ENCODE results near the gene SOX10. TPM values are rescaled to one million over a fixed set of nuclear protein-coding genes. Genes with fewer than 3 reads are reported as not detected.

SOX10 gene
- total and polyA plus RNA-seq, 2 of the 13 experiments (the other 11 are each of a cell fraction or from before 2014, with no cell fraction given): not detected

DNA sequence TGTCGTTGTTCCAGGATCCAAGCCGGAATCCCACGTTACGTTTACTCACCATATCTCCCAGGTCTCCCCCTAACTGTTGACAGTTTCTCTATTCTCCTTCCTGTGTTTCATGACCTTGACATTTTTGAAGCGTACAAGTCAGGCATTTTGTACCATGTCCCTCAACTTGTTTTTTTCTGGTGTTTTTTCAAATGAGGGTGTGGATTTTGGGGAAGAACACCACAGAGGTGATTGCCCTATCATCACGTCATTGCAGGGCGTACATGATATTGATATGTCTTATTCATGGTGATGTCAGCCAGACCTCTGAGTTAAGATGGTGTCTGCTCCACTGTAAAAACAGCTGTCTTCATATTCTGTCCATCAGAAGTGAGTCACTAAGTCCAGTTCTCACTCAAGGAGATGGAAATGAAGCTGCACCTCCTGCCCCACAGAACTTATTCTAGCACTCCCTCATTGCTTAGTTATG, 28.3 kb upstream of the SOX10 start (continued):
- TF ChIP-seq ZNF34 (CRISPR knock-in tag; IDR thresholded peaks at IDR 0.05; ENCODE audit: borderline replicate concordance) (no peak), HNF4G (IDR thresholded peaks at IDR 0.05; ENCODE audit: borderline replicate concordance, low read depth, low read length) (no peak), HNF4G (CRISPR knock-in tag; IDR thresholded peaks at IDR 0.05; ENCODE audit: borderline replicate concordance, low read depth) (peak; percentile 22; the same call in 1 of the 2 replicates), JARID2 (CRISPR knock-in tag; IDR thresholded peaks at IDR 0.05; ENCODE audit: insufficient replicate concordance) (no peak), CREB1 (IDR thresholded peaks at IDR 0.05) (peak; percentile 69), CREB1 (CRISPR knock-in tag; IDR thresholded peaks at IDR 0.05) (peak; percentile 36; the same call in 1 of the 2 replicates), SNAI1 (CRISPR knock-in tag; IDR thresholded peaks at IDR 0.05; ENCODE audit: borderline replicate concordance) (no peak), ZNF234 (CRISPR knock-in tag; conservative IDR thresholded peaks at IDR 0.05) (no peak), IRX3 (CRISPR knock-in tag; IDR thresholded peaks at IDR 0.05; ENCODE audit: borderline replicate concordance, low read depth) (no peak), ATM (IDR thresholded peaks at IDR 0.05; ENCODE audit: borderline replicate concordance) (no peak), GABPB1 (CRISPR knock-in tag; IDR thresholded peaks at IDR 0.05) (peak; percentile 25; the same call in 1 of the 2 replicates), ZNF460 (CRISPR knock-in tag; IDR thresholded peaks at IDR 0.05; ENCODE audit: borderline replicate concordance) (no peak), MIER2 (CRISPR knock-in tag; IDR thresholded peaks at IDR 0.05) (no peak), MEF2D (CRISPR knock-in tag; IDR thresholded peaks at IDR 0.05) (peak; percentile 57; the same call in 1 of the 2 replicates), ZNF205 (CRISPR knock-in tag; IDR thresholded peaks at IDR 0.05) (0 out of 2 replicates have a peak, but pooled peaks have one; percentile 36), FLYWCH1 (CRISPR knock-in tag; IDR thresholded peaks at IDR 0.05) (no peak), ZNF674 (CRISPR knock-in tag; IDR thresholded peaks at IDR 0.05; ENCODE audit: low read depth) (no peak), FOXO1 (CRISPR knock-in tag; IDR thresholded peaks at IDR 0.05) (peak; percentile 81; the same call in 1 of the 2 replicates), NR2F6 (IDR thresholded peaks at IDR 0.05) (peak; percentile 50; the same call in 1 of the 2 replicates), NR2F6 (CRISPR knock-in tag; IDR thresholded peaks at IDR 0.05) (peak; percentile 81), ADNP (CRISPR knock-in tag; IDR thresholded peaks at IDR 0.05) (no peak)
- TF ChIP-seq, protein P1, sequence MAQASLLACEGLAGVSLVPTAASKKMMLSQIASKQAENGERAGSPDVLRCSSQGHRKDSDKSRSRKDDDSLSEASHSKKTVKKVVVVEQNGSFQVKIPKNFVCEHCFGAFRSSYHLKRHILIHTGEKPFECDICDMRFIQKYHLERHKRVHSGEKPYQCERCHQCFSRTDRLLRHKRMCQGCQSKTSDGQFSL (CRISPR knock-in tag; IDR thresholded peaks at IDR 0.05): no peak
- TF ChIP-seq, protein P2, sequence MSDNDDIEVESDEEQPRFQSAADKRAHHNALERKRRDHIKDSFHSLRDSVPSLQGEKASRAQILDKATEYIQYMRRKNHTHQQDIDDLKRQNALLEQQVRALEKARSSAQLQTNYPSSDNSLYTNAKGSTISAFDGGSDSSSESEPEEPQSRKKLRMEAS (IDR thresholded peaks at IDR 0.05): no peak; the same call in 1 of the 2 replicates
- TF ChIP-seq, protein P3, sequence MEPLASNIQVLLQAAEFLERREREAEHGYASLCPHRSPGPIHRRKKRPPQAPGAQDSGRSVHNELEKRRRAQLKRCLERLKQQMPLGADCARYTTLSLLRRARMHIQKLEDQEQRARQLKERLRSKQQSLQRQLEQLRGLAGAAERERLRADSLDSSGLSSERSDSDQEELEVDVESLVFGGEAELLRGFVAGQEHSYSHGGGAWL (CRISPR knock-in tag; IDR thresholded peaks at IDR 0.05): no peak
- TF ChIP-seq, protein P4, sequence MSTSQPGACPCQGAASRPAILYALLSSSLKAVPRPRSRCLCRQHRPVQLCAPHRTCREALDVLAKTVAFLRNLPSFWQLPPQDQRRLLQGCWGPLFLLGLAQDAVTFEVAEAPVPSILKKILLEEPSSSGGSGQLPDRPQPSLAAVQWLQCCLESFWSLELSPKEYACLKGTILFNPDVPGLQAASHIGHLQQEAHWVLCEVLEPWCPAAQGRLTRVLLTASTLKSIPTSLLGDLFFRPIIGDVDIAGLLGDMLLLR (CRISPR knock-in tag; IDR thresholded peaks at IDR 0.05): no peak
- TF ChIP-seq, protein P5, sequence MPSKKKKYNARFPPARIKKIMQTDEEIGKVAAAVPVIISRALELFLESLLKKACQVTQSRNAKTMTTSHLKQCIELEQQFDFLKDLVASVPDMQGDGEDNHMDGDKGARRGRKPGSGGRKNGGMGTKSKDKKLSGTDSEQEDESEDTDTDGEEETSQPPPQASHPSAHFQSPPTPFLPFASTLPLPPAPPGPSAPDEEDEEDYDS (CRISPR knock-in tag; IDR thresholded peaks at IDR 0.05): peak; percentile 26; the same call in 1 of the 2 replicates
- TF ChIP-seq, protein P6, sequence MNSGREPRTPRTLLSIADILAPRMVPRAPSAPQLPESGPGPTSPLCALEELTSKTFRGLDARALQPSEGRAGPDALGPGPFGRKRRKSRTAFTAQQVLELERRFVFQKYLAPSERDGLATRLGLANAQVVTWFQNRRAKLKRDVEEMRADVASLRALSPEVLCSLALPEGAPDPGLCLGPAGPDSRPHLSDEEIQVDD (CRISPR knock-in tag; IDR thresholded peaks at IDR 0.05; ENCODE audit: borderline replicate concordance): no peak
- TF ChIP-seq, protein P7, sequence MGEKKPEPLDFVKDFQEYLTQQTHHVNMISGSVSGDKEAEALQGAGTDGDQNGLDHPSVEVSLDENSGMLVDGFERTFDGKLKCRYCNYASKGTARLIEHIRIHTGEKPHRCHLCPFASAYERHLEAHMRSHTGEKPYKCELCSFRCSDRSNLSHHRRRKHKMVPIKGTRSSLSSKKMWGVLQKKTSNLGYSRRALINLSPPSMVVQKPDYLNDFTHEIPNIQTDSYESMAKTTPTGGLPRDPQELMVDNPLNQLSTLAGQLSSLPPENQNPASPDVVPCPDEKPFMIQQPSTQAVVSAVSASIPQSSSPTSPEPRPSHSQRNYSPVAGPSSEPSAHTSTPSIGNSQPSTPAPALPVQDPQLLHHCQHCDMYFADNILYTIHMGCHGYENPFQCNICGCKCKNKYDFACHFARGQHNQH (CRISPR knock-in tag; IDR thresholded peaks at IDR 0.05): peak; percentile 39; the same call in 1 of the 2 replicates

All from HepG2 (cell line).